SK-N-MC (cell line): ENCODE measurements around the gene STARD13.

Experiments used
- EZH2 ChIP-seq: fragments of 200-600 bp; sonication (generic); IDR thresholded peaks from one replicate; pipeline ENCODE4 v1.6.1; 2017; ENCODE audit warnings: antibody characterized with exemption
- FOXP2 ChIP-seq: optimal IDR thresholded peaks from 2 replicates; pipeline ENCODE3; 2011; ENCODE audit warnings: mild to moderate bottlenecking, moderate library complexity; ENCODE audit not compliant: insufficient read depth; ENCODE audit errors: extremely low read length, control extremely low read depth
- POLR2AphosphoS5 ChIP-seq: IDR thresholded peaks from 2 replicates; pipeline ENCODE4 v1.6.1; 2012; ENCODE audit warnings: mild to moderate bottlenecking, low read depth, low read length, borderline replicate concordance

DNA sequence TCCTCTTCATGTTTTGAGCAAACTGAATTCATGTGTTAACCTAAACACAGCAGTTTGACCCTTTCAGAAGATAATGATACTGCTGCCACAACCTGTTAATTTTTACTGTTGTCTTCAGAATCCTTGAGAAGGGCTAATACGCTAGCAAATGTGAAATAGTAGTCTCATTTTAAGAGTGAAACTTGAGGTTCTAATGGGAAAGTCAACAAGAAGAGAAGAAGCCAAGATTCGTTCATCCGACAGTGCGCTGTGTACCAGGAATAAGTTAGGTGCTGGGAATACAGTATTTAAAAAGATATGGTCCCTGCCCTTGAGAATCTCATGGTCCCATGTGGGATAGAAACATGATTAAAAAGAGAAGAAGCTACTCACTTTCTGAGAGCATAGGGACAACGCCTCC, 134.9 kb downstream of the STARD13 start:
- TF ChIP-seq EZH2 = no peak
- no peak for TF ChIP-seq POLR2AphosphoS5
- TF ChIP-seq FOXP2 = no peak
